Measurements from ENCODE around the gene CDKAL1.

CDKAL1 gene

DNA sequence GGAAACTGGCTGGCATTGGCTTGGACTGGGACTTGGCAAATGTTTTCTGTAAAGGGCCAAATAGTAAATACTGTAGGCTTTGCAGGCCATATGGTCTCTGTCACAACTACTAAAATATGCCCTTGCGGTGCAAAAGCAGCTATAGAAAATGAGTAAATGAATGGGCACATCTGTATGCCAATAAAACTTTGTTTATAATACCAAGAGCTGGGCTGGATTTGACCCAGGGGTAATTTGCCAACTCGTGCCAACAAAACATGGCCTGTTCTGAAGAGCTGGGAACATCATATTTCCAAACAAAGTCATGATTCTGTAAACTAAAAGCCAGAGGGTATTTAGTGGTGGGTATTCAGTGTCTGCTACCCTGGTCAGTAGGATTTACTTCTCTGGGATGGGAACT lies 739.2 kb downstream of the CDKAL1 start:
- TF ChIP-seq, protein P1, sequence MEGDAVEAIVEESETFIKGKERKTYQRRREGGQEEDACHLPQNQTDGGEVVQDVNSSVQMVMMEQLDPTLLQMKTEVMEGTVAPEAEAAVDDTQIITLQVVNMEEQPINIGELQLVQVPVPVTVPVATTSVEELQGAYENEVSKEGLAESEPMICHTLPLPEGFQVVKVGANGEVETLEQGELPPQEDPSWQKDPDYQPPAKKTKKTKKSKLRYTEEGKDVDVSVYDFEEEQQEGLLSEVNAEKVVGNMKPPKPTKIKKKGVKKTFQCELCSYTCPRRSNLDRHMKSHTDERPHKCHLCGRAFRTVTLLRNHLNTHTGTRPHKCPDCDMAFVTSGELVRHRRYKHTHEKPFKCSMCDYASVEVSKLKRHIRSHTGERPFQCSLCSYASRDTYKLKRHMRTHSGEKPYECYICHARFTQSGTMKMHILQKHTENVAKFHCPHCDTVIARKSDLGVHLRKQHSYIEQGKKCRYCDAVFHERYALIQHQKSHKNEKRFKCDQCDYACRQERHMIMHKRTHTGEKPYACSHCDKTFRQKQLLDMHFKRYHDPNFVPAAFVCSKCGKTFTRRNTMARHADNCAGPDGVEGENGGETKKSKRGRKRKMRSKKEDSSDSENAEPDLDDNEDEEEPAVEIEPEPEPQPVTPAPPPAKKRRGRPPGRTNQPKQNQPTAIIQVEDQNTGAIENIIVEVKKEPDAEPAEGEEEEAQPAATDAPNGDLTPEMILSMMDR (IDR thresholded peaks at IDR 0.05; ENCODE audit: borderline replicate concordance, extremely low read depth, low read length, poor library complexity, severe bottlenecking): no peak
- TF ChIP-seq EZH2 (IDR thresholded peaks at IDR 0.05; ENCODE audit: borderline replicate concordance, low read depth, low read length, severe bottlenecking): no peak
- ATAC-seq (ENCODE audit: insufficient read depth, low read depth): no peak
- no peak for DNase-seq

DNA sequence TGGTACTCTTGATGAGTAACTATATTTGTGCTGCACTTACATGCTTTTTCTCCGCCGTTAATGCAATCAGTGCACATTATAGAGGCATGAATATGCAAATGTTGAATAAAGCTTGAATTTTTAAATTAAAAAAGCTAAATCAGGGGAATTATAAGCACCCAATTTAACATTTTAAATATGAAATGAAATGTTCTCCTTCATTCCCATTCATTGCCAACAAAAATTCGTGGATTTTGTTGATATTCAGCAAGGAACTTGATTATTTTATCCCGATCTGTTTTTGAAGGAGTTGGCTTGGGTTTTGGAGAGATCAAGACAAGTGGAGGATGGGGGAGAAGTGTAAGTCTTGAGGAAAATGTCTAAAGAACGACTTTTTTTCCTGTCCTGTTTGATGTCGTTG lies 740.6 kb downstream of the CDKAL1 start:
- Histone ChIP-seq H2AFZ (ENCODE audit: low read depth, low read length) (no peak overlapping the region), H3K79me2 (ENCODE audit: insufficient read depth, low read length) (no peaks in the 10 kb centered on the region), H3K4me3 (ENCODE audit: low read depth in 1 of 2, low read length in 2 of 2) (no peak overlapping the region), H3K9ac (ENCODE audit: low read depth, low read length) (no peak overlapping the region), H3K27me3 (ENCODE audit: insufficient read depth, low read length, poor library complexity) (no peaks in the 10 kb centered on the region), H4K20me1 (ENCODE audit: insufficient read depth, low read length) (no peaks in the 10 kb centered on the region), H3K27ac (ENCODE audit: low read length) (no peak overlapping the region), H3K36me3 (ENCODE audit: insufficient read depth, low read length) (no peaks in the 10 kb centered on the region), H3K4me1 (ENCODE audit: insufficient read depth, low read length) (no peaks in the 10 kb centered on the region), H3K9me3 (ENCODE audit: insufficient read depth, low read length, severe bottlenecking) (peaks cover 2% of the 10 kb centered on the region), H3K4me2 (ENCODE audit: insufficient read depth, low read length) (no peak overlapping the region)
- ATAC-seq (ENCODE audit: insufficient read depth, low read depth) (no peak), DNase-seq (no peak)
- TF ChIP-seq, protein P1 (IDR thresholded peaks at IDR 0.05; ENCODE audit: borderline replicate concordance, extremely low read depth, low read length, poor library complexity, severe bottlenecking): no peak
- TF ChIP-seq EZH2 (IDR thresholded peaks at IDR 0.05; ENCODE audit: borderline replicate concordance, low read depth, low read length, severe bottlenecking): no peak

More for the DNA sequence above, 739.2 kb downstream of the CDKAL1 start:
- H3K27me3 ChIP-seq (ENCODE audit: insufficient read depth, low read length, poor library complexity): no peaks in the 10 kb centered on the region
- H3K79me2 ChIP-seq (ENCODE audit: insufficient read depth, low read length): no peaks in the 10 kb centered on the region
- no peak overlapping the region for H3K27ac ChIP-seq (ENCODE audit: low read length)
- no peak overlapping the region for H2AFZ ChIP-seq (ENCODE audit: low read depth, low read length)
- H3K36me3 ChIP-seq (ENCODE audit: insufficient read depth, low read length): no peaks in the 10 kb centered on the region
- no peaks in the 10 kb centered on the region for H4K20me1 ChIP-seq (ENCODE audit: insufficient read depth, low read length)
- no peak overlapping the region for H3K4me2 ChIP-seq (ENCODE audit: insufficient read depth, low read length)
- peaks cover 2% of the 10 kb centered on the region for H3K9me3 ChIP-seq (ENCODE audit: insufficient read depth, low read length, severe bottlenecking)
- no peak overlapping the region for H3K4me3 ChIP-seq (ENCODE audit: low read depth in 1 of 2, low read length in 2 of 2)
- no peak overlapping the region for H3K9ac ChIP-seq (ENCODE audit: low read depth, low read length)
- no peaks in the 10 kb centered on the region for H3K4me1 ChIP-seq (ENCODE audit: insufficient read depth, low read length)

DNA sequence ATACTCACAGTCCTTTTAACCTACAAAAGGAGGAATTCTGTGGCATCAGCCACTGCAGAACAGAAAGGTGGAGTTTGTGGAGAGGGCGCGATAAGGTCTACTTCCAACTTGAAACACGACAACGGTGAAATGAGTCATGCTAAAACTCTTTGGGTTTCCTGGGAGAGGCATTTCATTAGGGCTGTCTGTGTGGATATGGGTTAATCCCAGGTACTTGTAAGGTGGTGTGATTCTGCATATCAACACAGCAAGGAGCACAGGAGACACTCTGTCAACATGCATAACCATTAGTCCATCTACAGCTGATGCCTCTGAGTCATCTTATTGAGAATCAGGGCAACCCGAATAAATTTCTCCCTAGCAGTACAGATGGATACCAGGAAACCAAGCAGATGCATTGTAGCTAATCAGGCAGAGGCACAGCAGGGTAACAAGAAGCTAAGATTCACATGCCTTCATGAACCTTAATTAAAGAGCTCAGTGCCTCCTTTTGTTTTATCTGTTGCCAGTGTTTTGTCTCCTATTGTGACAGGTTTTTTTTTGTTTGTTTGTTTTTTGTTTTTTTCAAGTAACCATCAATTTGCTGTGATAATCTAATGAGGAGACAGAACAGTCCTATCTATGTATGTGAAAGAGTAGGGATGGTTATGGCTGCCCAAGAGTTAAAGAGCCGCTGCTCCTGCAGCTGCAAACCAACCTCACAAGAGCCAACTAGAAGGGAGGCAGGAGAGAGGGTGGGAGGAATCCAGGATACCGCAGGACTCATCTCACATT lies 743.5 kb downstream of the CDKAL1 start:
- Histone ChIP-seq H3K4me3 (ENCODE audit: low read depth in 1 of 2, low read length in 2 of 2) (no peak overlapping the region), H3K36me3 (ENCODE audit: insufficient read depth, low read length) (no peaks in the 10 kb centered on the region), H3K27me3 (ENCODE audit: insufficient read depth, low read length, poor library complexity) (no peaks in the 10 kb centered on the region), H4K20me1 (ENCODE audit: insufficient read depth, low read length) (no peaks in the 10 kb centered on the region), H3K9ac (ENCODE audit: low read depth, low read length) (no peak overlapping the region), H3K27ac (ENCODE audit: low read length) (no peak overlapping the region), H3K9me3 (ENCODE audit: insufficient read depth, low read length, severe bottlenecking) (peaks cover 2% of the 10 kb centered on the region), H2AFZ (ENCODE audit: low read depth, low read length) (no peak overlapping the region), H3K4me1 (ENCODE audit: insufficient read depth, low read length) (no peaks in the 10 kb centered on the region), H3K79me2 (ENCODE audit: insufficient read depth, low read length) (no peaks in the 10 kb centered on the region), H3K4me2 (ENCODE audit: insufficient read depth, low read length) (no peak overlapping the region)
- ATAC-seq (ENCODE audit: insufficient read depth, low read depth): no peak
- DNase-seq: no peak
- no peak for TF ChIP-seq EZH2 (IDR thresholded peaks at IDR 0.05; ENCODE audit: borderline replicate concordance, low read depth, low read length, severe bottlenecking)
- TF ChIP-seq, protein P1 (IDR thresholded peaks at IDR 0.05; ENCODE audit: borderline replicate concordance, extremely low read depth, low read length, poor library complexity, severe bottlenecking): no peak

Measured in DND-41 (cell line).